GM12878 (cell line): ENCODE measurements around the gene POLD4. TPM values are rescaled to one million over a fixed set of nuclear protein-coding genes. Genes with fewer than 3 reads are reported as not detected.

Experiments used
- BCLAF1 ChIP-seq: fragments of 450-650 bp; IDR thresholded peaks from 2 replicates; pipeline ENCODE4 v1.6.1; 2017; ENCODE audit warnings: antibody characterized with exemption, mild to moderate bottlenecking, moderate library complexity
- EGR1 ChIP-seq, 2 experiments: IDR thresholded peaks; 1 replicate in 1 of 2; 2 replicates in 1 of 2; pipeline ENCODE4 v1.6.1; 2011 to 2012; ENCODE audit warnings: low read depth in 2 of 2, low read length in 2 of 2, borderline replicate concordance in 1 of 2, mild to moderate bottlenecking in 1 of 2, moderate library complexity in 1 of 2
- ESRRA ChIP-seq: IDR thresholded peaks from 2 replicates; pipeline ENCODE4 v1.6.1; 2012; ENCODE audit warnings: mild to moderate bottlenecking, low read length, improper control_type of control experiment
- IRF3 ChIP-seq: fragments of 450-650 bp; IDR thresholded peaks from 2 replicates; pipeline ENCODE4 v1.6.1; 2014; ENCODE audit warnings: mild to moderate bottlenecking
- MAX ChIP-seq: IDR thresholded peaks from 2 replicates; pipeline ENCODE4 v1.6.1; 2012; ENCODE audit warnings: low read depth, low read length, improper control_type of control experiment
- NBN ChIP-seq: fragments of 450-650 bp; IDR thresholded peaks from 2 replicates; pipeline ENCODE4 v1.6.1; 2016
- PKNOX1 ChIP-seq: fragments of 450-650 bp; IDR thresholded peaks from 2 replicates; pipeline ENCODE4 v1.6.1; 2016; ENCODE audit warnings: mild to moderate bottlenecking
- RAD51 ChIP-seq: fragments of 450-650 bp; IDR thresholded peaks from 2 replicates; pipeline ENCODE4 v1.6.1; 2016; ENCODE audit warnings: moderate library complexity, mild to moderate bottlenecking, inconsistent platforms
- REST ChIP-seq: IDR thresholded peaks from 2 replicates; pipeline ENCODE4 v1.6.1; 2012; ENCODE audit warnings: mild to moderate bottlenecking, low read depth, low read length
- SIN3A ChIP-seq: IDR thresholded peaks from 2 replicates; pipeline ENCODE4 v1.6.1; 2012; ENCODE audit warnings: low read depth, low read length, improper control_type of control experiment
- SMC3 ChIP-seq: IDR thresholded peaks from 2 replicates; pipeline ENCODE4 v1.6.1; 2011; ENCODE audit warnings: low read length, improper control_type of control experiment, borderline replicate concordance
- SPI1 ChIP-seq: IDR thresholded peaks from 2 replicates; pipeline ENCODE4 v1.6.1; 2011; ENCODE audit warnings: low read depth, mild to moderate bottlenecking, low read length, moderate library complexity, borderline replicate concordance; ENCODE audit not compliant: insufficient read depth
- SREBF2 ChIP-seq: IDR thresholded peaks from 2 replicates; pipeline ENCODE4 v1.6.1; 2012; ENCODE audit warnings: mild to moderate bottlenecking, low read length
- SRF ChIP-seq, 2 experiments: IDR thresholded peaks; 2 replicates each; pipeline ENCODE4 v1.6.1; 2011; ENCODE audit warnings: low read depth in 2 of 2, low read length in 2 of 2, mild to moderate bottlenecking in 1 of 2, moderate library complexity in 1 of 2
- ZBTB11 ChIP-seq: fragments of 450-650 bp; formaldehyde crosslinking; IDR thresholded peaks from 2 replicates; pipeline ENCODE4 v1.5.0; 2022; ENCODE audit warnings: mild to moderate bottlenecking, missing genetic modification characterization
- ZSCAN29 ChIP-seq: fragments of 450-650 bp; IDR thresholded peaks from 2 replicates; pipeline ENCODE4 v1.6.1; 2017; ENCODE audit warnings: mild to moderate bottlenecking, moderate library complexity
- polyA plus RNA-seq, 11 experiments: library from polyadenylated mRNA; depleted of rRNA in 4 of 11; unstranded in 6 of 11; stranded (reverse) in 5 of 11; fragments of >200 nt; fragmentation: Nextera tagmentation in 4 of 11; fragmentation: Illumina TruSeq in 1 of 11; extraction: Ambion mirVana in 4 of 11; extraction: Trizol in 1 of 11; gene quantifications; 1 replicate in 1 of 11; 2 replicates in 10 of 11; pipeline versions ENCODE4 v1.2.1 to v1.2.3, GENCODE V29; 2011 to 2016; ENCODE audit warnings: inconsistent platforms in 2 of 11, missing spikeins in 2 of 11, low read depth in 1 of 11
- total RNA-seq, 4 experiments: library from RNA; depleted of rRNA in 3 of 4; stranded (reverse); fragments of >200 nt in 3 of 4; fragmentation: Illumina TruSeq in 1 of 4; extraction: Trizol in 1 of 4; gene quantifications; 2 replicates each; pipeline versions ENCODE4 v1.2.1 to v1.2.3, GENCODE V29; 2013 to 2021

The POLD4 gene
- total and polyA plus RNA-seq, 10 of the 15 experiments (the other 5 are each of a cell fraction or from before 2014, with no cell fraction given): 8.1 to 176 (median 88.1) TPM

- peak; percentile 80; the same call in 1 of the 2 replicates for TF ChIP-seq IRF3
- TF ChIP-seq MAX: peak; percentile 100
- TF ChIP-seq ZSCAN29: no peak
- TF ChIP-seq SRF (IDR thresholded peaks at IDR 0.05; ENCODE audit: low read depth in 2 of 2, low read length in 2 of 2): no peak
- TF ChIP-seq SREBF2: no peak
- TF ChIP-seq PKNOX1: no peak
- no peak for TF ChIP-seq SPI1
- peak; percentile 100 for TF ChIP-seq RAD51
- TF ChIP-seq SMC3: peak; percentile 22
- TF ChIP-seq NBN: no peak
- no peak for TF ChIP-seq REST
- no peak for TF ChIP-seq BCLAF1
- TF ChIP-seq EGR1 (IDR thresholded peaks at IDR 0.05; ENCODE audit: borderline replicate concordance in 1 of 2, low read depth in 2 of 2, low read length in 2 of 2): peak; percentile 42 to 68
- peak; percentile 98 for TF ChIP-seq SIN3A
- peak; percentile 76 for TF ChIP-seq ZBTB11 (CRISPR knock-in tag)
- no peak for TF ChIP-seq ESRRA
Observed at GRCh38 chr11:67391304-67392182, 38.2 kb upstream of the POLD4 start, which contains the start of gene RAD9A (continued).
